GM18511 (cell line): ENCODE results near the gene MUC21.

Experiments
- ATAC-seq: cut with Tn5 transposase; IDR thresholded peaks from one replicate; pipeline ENCODE4 v1.9.1; 2021; ENCODE audit warnings: mild to moderate bottlenecking, moderate library complexity; ENCODE audit not compliant: unreplicated experiment

Gene MUC21

DNA sequence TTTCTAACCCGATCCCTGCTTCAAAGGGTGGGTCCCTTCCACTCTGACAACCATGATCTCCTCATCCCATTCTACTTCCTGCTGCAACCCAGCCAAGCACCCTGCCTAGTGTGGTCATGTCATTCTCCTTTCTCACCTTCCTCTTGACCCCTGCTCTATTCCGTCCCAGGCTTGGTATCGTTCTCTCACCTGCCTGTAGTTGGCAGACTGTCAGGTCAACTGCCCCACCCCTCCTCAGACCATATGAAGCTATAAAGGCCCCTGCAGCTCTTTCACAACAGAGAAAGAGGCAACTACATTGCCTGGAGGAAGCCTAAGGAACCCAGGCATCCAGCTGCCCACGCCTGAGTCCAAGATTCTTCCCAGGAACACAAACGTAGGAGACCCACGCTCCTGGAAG lies at the start of gene MUC21:
MUC21 (plus strand) TSS at position 280 of the 400 bp plus-strand sequence. CDS start 241 bp downstream, outside the sequence.
- ATAC-seq, result no peak

DNA sequence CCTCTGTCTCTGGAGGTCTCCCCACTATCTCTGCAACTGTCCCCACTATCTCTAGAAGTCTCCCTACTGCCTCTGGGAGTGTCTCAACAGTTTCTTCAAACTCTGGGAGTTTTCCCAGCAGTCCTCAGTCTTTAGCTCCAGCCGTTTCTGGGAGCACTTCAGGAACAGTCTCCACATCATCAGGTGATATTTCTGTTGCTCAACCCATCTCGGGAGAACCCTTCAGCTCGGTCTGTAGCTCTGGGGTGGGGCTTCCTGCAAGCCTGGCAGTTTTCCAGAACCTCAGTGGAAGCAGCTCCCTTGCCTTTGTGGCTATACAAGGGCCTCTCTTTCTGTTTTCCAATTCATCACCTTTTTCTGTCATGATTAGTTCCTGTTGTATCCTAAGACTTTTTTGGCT lies 48.5 kb upstream of the MUC21 start:
- no peak for ATAC-seq

- ATAC-seq, result no peak
Measured at GRCh38 chr6:30937265-30937664, 46.3 kb upstream of the MUC21 start.

GRCh38 chr6:30938730-30939129 lies 44.8 kb upstream of the MUC21 start:
- ATAC-seq, result no peak

DNA sequence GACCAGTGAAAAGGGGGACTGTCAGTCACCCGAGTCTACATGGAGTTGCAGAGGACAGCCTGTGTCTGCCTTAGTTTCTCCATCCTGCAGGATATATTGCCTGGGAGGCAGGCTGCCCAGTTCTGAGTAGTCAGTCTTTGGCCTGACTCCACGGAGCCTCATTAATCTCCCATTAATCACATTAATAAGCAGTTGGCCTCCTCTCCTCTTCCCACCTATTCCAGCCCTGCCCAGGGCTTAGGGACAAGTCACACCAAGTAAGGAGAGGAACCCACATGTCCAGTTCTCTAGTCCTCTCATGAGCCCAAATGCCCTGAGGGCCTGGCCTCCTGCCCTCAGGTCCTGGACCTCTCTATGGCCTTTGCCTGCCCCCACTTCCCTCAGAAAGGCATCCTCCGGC lies 44.0 kb upstream of the MUC21 start:
- no peak for ATAC-seq

- no peak for ATAC-seq
Measured at GRCh38 chr6:30940361-30940986, 43.0 kb upstream of the MUC21 start, which contains the start of gene MUCL3. Gene MUCL3 (plus strand): TSS chr6:30940973. CDS start chr6:30941000, 27 bp downstream.

- no peak for ATAC-seq
Measured at GRCh38 chr6:30942338-30943060, 41.0 kb upstream of the MUC21 start.

DNA sequence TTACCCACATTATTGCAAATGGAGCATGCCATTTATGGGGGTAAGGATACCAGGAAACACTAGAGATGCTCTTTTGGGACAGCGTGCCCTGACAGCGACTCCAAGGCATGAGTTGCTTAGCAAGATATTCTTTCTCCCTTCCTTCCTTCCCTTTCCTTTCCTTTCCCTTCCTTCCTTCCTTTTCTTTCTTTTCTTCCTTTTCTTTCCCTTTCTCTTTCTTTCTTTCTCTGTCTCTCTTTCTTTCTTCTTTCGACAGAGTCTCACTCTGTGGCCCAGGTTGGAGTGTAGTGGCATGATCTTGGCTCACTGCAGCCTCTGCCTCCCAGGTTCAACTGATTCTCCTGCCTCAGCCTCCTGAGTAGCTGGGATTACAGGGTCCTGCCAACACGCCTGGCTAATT lies 39.5 kb upstream of the MUC21 start:
- ATAC-seq, result no peak

DNA sequence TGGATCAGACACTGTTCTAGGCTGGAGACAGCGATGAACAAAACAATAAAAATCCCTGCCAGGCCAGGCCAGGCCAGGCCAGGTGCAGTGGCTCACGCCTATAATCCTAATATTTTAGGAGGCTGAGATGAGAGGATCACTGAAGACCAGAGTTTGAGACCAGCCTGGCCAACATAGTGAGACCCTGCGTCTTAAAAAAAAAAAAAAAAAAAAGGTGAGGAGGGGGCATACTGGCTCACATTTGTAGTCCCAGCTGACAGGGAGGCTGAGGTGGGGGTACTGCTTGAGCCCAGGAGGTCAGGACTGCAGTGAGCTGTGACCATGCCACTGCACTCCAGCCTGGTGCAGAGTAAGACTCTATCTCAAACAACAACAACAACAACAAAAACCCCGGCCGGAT lies 38.2 kb upstream of the MUC21 start:
- no peak for ATAC-seq

DNA sequence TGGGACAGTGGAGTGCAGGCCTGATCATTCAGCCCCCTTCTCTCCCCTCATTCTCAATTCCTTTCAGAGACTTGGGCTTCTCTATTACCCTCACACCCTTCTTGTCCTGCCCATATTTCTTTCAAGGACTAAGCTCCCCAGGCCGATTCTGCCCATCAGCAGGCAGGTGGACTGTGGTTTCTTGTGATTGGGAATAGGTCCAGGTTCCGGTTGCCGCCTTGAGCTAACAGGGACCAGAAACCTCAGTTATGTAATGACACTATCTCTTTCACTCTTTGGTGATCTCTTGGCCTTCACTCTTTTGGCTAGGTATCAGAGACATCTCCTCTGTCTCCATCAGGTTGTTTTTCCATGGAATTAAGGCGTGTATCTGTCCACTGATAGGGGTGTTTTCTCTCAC lies 36.3 kb upstream of the MUC21 start:
- ATAC-seq, result no peak

DNA sequence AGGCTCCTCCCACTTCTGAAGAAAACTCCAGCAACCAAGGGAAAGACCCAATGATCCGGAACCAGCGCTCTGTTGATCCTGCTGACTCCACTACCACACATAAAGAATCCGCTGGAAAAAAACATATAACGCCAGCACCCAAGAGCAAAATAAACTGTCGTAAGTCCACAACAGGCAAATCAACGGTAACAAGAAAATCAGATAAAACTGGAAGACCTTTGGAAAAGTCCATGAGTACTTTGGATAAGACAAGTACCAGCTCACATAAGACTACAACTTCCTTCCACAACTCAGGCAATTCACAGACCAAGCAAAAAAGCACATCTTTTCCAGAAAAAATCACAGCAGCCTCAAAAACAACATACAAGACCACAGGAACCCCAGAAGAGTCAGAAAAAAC lies 34.7 kb upstream of the MUC21 start:
- no peak for ATAC-seq

DNA sequence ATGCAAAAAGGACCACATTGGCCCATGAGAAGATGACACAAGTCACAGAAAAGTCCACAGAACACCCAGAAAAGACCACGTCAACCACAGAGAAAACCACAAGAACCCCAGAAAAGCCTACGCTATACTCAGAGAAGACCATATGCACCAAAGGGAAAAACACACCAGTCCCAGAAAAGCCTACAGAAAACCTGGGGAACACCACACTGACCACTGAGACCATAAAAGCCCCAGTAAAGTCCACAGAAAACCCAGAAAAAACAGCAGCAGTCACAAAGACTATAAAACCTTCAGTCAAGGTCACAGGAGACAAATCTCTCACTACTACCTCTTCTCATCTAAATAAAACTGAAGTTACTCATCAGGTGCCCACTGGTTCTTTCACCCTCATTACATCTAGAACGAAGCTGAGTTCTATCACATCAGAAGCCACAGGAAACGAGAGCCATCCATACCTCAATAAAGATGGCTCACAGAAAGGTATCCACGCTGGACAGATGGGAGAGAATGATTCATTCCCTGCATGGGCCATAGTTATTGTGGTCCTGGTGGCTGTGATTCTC lies 31.5 kb upstream of the MUC21 start:
- ATAC-seq, result no peak

- no peak for ATAC-seq
Measured at GRCh38 chr6:30954631-30955366, 28.7 kb upstream of the MUC21 start.

- ATAC-seq, result no peak
Measured at GRCh38 chr6:30955367-30956042, 28.0 kb upstream of the MUC21 start.

GRCh38 chr6:30957716-30958115 lies 25.8 kb upstream of the MUC21 start:
- ATAC-seq, result no peak

DNA sequence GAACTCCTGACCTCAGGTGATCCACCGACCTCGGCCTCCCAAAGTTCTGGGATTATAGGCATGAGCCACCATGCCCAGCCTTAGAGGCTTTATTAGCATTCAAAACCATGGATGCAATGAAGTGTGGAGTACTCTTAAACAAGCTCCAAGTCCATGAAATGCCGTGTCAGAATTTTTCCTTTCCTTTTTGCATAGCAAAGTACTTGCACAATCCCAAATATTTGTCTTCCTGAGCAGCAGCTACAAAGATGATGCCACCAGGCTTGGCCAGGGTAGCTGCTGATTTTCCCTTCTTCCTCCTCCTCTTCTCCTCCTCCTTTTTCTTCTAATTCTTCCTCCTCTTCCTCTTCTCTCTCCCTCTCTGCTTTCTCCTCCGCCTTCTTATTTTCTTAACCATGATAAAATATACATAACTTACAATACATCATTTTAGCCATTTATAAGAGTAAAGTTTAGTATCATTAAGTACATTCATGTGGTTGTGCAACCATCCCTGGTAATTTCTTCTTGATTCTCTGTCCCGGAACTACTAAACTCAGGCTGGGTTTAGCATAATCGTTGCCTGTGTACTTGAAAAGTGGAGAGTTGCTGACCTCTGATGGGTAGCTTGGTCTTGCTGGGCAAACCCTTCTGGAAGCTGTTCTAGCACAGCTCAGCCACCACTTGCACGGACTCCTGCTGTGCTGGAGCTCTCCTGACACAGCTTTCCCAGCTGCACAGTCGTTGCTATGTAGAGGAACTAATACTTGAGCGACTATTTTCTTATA lies 22.4 kb upstream of the MUC21 start:
- ATAC-seq, result no peak

- no peak for ATAC-seq
Measured at GRCh38 chr6:30962716-30963115, 20.8 kb upstream of the MUC21 start.

DNA sequence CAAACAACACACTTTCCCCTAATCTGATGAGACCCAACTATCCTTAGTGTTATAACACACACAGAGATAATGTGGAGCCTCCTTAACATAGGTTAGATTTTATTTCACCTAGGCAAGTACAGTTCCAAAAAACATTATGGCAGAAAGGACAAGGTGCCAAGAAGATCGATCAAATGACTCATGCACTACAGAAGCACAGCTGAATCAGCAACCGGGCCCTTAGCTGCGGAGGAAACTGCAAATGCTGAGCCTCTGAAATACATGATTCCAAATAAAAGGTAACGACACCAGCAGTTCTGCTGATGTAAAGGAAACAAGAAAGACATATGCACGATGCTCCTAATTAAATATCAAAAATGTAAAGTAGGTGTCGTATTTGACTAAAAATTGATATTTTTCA lies 19.9 kb upstream of the MUC21 start:
- no peak for ATAC-seq

DNA sequence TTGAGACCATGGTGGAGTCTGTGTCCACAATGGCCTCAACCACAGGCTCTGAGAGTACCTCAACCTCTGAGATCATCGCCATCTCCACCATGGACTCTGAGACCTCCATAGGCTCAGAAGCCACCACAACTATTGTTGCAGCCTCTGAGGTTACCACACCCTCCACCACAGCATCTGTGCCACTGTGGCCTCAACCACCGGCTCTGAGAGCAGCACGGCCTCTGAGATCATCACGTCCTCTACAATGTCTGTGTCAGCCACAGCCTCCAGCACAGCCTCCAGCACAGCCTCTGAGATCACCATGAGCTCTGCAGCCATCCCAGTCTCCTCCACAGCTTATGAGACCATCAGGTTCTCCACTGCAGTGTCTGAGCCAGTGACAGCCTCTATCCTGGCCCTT lies 19.4 kb upstream of the MUC21 start:
- no peak for ATAC-seq

DNA sequence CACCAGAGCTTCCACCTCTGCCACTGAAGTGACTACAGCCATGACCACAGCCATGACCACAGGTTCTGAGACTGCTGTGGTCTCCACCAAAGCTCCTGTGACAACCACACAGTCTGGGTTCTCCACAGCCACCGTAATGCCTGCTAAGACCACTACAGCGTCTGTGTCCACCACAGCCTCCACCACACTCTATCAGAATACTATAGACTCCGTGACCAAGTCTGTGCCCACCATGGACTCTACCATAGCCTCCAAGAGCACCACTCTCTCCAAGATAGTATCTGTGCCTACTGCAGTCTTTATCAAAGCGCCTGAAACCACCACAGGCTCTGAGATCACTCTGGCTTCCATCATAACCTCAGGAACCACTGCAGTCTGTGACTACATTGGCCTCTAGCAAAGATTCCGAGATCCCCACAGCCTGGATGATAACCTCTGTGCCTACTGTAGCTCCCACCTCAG lies 18.3 kb upstream of the MUC21 start:
- no peak for ATAC-seq
